GM10847 (cell line): ENCODE measurements around the gene UBR3.
A peak's percentile ranks its signal among the peaks of the same experiment; 100 is the strongest.

Experiments
- POLR2A ChIP-seq: IDR thresholded peaks from 2 replicates; pipeline ENCODE4 v1.6.1; 2011; ENCODE audit not compliant: insufficient read length; ENCODE audit errors: extremely low read depth

UBR3 gene

DNA sequence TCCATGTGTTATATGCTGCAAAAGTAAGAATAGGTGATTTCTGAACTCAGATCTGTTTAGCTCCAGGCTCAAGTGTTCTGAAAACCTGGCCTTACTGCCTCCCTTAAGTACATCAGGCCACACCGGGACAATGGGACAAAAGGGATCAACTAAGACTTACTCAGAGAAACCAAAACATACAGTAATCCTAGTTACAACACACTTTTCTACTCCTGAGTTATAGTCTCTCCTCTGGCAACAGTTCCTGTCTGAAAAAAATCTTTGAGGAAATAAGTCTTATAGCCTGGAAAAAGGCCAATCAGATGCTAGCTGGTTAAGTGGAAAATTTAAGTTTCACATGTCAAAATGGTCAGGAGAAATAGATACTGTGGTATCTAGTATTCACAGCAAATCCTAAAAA is 8.1 kb upstream of the UBR3 start:
- no peak for TF ChIP-seq POLR2A

DNA sequence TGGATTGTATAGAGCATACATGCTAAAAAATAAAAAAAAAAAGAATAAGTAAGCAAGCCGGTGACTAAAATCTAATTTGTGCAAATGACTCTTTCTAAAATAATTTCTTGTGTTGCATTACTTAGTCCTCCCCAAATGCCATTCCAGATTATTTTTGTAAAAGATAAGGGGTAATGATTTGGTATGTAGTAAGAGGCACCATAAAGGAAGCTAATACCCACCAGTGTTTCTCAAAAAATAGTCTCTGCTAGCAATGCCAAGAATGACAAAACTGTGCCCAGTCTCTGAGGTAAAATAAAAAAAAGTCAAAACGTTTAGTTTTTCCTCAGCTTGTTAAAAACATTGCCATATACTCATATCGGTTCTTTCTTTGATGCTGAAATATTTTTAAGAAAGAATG is 5.2 kb upstream of the UBR3 start:
- TF ChIP-seq POLR2A, result no peak

DNA sequence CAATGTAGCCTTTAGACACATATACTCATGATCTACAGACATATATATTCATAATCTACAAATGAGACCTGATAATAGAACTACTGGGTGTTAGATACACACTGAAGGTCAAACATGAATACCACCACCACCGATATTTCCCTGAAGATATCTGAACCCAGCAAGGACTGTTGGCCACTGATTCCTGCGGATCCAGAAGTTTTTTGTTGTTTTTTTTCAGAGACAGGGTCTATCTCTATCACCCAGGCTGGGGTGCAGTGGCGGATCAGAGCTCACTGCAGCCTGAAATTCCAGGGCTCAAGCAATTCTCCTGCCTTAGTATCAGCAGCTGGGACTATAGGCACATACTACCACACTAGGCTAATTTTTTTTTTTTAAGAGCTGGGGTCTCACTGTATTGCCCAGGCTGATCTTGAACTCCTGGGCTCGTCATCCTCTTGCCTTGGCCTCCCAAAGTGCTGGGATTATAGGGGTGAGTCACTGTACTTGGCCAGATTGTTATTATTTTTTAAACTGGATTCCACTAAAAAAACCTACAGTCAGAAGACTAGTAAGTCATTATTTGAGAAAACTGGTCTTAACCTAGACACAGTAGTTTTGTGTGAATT is 4.4 kb upstream of the UBR3 start:
- TF ChIP-seq POLR2A, result no peak

DNA sequence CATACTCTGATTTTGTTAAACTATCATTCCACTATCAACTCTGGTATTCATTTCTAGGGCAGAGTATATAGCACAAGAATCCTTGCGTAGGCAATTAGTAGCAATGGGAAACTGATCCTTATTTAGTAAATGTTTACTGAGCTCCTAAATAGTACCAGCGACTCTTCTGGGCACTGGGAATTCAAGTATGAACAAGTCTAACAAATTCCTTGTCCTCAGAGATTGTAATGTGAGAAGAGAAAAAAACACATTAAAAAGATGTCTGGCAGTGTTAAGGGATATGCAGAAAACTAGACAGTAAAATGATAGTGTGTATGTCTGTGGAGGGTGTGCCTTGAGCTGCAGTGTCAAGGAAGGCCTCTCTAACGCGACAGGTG is 3.3 kb upstream of the UBR3 start:
- no peak for TF ChIP-seq POLR2A

DNA sequence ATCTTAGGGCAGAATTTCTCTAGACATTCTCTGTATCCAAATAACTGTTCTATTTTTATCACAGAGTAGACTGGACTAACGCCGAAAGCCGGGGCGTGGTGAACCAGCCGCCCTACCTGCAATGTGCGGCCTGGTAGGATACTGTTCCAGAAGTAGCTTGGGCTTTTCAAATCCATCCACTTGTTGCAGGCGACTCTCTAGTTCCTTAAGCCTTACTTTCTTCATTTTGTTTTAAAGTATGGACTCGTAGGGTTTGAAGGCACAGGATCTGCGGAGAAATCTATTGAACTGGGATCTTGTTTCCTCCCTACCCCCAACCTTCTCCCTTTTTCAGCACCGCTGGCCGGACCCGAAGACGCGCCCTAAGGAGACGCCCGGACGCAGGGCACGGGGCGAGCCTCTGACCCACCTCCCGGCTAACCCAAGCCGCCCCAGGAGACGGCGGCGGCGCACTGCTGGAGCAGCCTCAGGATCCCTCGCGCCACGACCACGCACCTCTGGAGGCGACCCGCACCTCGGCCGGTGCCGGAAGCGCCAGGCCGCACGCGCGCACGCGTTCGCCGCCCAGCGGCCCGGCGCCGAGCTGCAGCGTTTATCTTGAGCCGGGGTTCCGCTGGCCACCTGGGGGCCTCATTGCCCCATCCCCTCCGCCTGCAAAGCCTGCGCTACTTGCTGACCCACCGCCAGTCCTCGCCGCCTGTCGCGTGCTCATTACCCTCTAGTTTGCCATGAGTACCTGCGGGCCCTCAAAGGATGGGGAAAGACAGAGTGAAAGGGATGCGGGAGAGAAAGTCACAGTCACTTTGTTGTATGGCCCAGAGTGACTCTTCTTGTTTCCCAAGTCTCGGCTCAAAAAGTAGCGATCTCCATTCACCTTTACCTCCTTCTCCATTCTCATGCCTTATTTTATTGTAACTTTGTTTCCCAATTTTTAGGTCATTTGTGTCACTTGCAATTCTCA is 2.6 kb upstream of the UBR3 start, which contains the start of gene METTL5:
Gene METTL5, minus strand, starts transcription at position 533 of the 961 bp plus-strand sequence. Its CDS starts 308 bp downstream, at position 225.
- peak; percentile 87 for TF ChIP-seq POLR2A

- TF ChIP-seq POLR2A, result no peak
These were observed 1.0 kb downstream of the UBR3 start for GRCh38 chr2:169828141-169828811.

GRCh38 chr2:169834401-169834800 is 7.1 kb downstream of the UBR3 start:
- no peak for TF ChIP-seq POLR2A

GRCh38 chr2:169838743-169839489 is 11.7 kb downstream of the UBR3 start:
- TF ChIP-seq POLR2A, result no peak

DNA sequence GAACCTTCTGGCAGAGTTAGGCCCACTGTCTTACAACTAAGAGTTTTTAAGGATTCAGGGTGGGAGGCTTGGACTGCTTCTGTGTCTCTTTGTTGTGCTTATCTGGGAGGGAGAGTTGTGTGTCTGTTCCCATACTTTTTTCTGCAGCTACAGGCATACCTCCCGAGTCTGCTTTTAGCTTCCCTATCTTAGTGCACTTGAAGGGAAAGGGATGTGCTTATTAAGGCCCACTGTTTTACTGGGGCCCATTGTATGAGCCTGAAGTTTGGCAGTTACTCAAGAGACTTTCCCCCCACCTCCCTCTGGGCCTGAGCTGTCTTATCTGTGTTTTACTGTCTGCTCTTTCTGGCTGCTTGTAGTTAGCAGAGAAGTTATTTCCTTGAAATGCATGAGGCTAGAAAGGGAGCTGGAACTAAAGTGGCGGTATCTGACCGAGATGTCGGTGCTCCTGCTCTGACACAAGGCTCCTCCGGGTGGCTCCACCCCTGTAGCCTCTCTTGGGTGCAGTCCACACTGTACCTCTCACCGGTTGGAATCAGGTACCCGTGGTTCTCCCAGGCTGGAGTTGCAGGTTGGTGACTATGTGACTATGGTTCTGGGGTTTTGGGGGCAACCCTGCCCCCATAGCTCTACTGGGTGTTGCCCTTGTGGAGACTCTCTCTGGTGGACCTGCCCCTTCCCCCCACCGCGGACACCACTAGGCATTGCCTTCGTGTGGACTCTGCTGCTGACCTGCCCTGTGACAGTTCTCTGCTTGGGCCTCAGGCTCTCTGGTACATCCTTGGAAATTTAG is 12.9 kb downstream of the UBR3 start:
- no peak for TF ChIP-seq POLR2A

GRCh38 chr2:169840747-169841142 is 13.5 kb downstream of the UBR3 start:
- TF ChIP-seq POLR2A, result no peak

DNA sequence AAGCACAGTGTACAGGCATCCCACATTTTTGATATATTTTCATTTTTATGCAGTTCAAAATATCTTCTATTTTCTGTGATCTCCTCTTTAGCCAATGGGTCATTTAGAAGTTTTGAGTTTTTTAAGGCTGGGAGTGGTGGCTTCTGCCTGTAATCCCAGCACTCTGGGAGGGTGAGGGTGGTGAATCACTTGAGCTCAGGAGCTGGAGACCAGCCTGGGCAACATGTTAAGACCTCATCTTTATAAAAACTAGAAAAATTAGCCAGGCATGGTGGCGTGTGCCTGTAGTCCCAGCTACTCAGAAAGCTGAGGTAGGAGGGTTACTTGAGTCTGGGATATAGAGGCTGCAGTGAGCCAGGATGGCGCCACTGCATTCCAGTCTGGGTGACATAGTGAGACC is 17.8 kb downstream of the UBR3 start:
- TF ChIP-seq POLR2A, result no peak

GRCh38 chr2:169849710-169850109 is 22.5 kb downstream of the UBR3 start:
- TF ChIP-seq POLR2A, result no peak

GRCh38 chr2:169853041-169853668 is 25.9 kb downstream of the UBR3 start:
- no peak for TF ChIP-seq POLR2A

GRCh38 chr2:169859423-169859822 is 32.2 kb downstream of the UBR3 start:
- TF ChIP-seq POLR2A, result no peak

- no peak for TF ChIP-seq POLR2A
These were observed 32.9 kb downstream of the UBR3 start for GRCh38 chr2:169860149-169860548.
